Tibial nerve (tissue), 4 donors: Measurements from ENCODE around the gene PRR5. TPM values are rescaled to one million over a fixed set of nuclear protein-coding genes. Genes with fewer than 3 reads are reported as not detected.
"Not testable (repeated sequence)": the region's sequence is repeated elsewhere in the genome, so short reads cannot be mapped to it uniquely, and the experiment has no call there.

Experiments used
- DNase-seq, 2 donors: peaks; one replicate each; pipeline ENCODE4 v3.0.0-alpha.2; 2019; ENCODE audit warnings: low spot score in 2 of 2
- H3K27ac ChIP-seq, 4 donors: fragments of 200-600 bp; sonication (generic) in 3 of 4; one replicate each; pipeline ENCODE4 v1.5.1; 2017 to 2019; ENCODE audit warnings: mild to moderate bottlenecking in 1 of 4
- H3K27me3 ChIP-seq, 2 donors: fragments of 200-600 bp; sonication (generic) in 1 of 2; one replicate each; pipeline versions ENCODE4 v1.5.1 to v1.6.0; 2017 to 2019
- H3K36me3 ChIP-seq, 3 donors: fragments of 200-600 bp; sonication (generic); one replicate each; pipeline ENCODE4 v1.5.1; 2018 to 2019
- H3K4me1 ChIP-seq, 4 donors: fragments of 200-600 bp; sonication (generic) in 3 of 4; one replicate each; pipeline ENCODE4 v1.5.1; 2017 to 2019
- H3K4me3 ChIP-seq, 4 donors: fragments of 200-600 bp; sonication (generic) in 3 of 4; one replicate each; pipeline ENCODE4 v1.5.1; 2017 to 2019; ENCODE audit warnings: mild to moderate bottlenecking in 1 of 4, moderate library complexity in 1 of 4
- H3K9me3 ChIP-seq, 4 donors: fragments of 200-600 bp; sonication (generic) in 3 of 4; one replicate each; pipeline ENCODE4 v1.5.1; 2017 to 2019
- CTCF ChIP-seq, 5 experiments: fragments of 200-600 bp in 3 of 5; fragments of 450-650 bp in 2 of 5; sonication (generic) in 3 of 5; IDR thresholded peaks; one replicate each; pipeline ENCODE4 v1.5.1; 2016 to 2019; ENCODE audit warnings: antibody characterized with exemption in 5 of 5, mild to moderate bottlenecking in 3 of 5, moderate library complexity in 2 of 5
- EP300 ChIP-seq, 2 donors: sonication (generic); formaldehyde crosslinking; IDR thresholded peaks; one replicate each; pipeline ENCODE4 v1.6.1; 2017; ENCODE audit warnings: antibody characterized with exemption in 2 of 2, mild to moderate bottlenecking in 1 of 2
- POLR2A ChIP-seq, 2 donors: fragments of 450-650 bp; IDR thresholded peaks; one replicate each; pipeline ENCODE4 v1.6.1; 2017; ENCODE audit warnings: antibody characterized with exemption in 2 of 2, mild to moderate bottlenecking in 2 of 2, moderate library complexity in 2 of 2
- WGBS, 2 donors: methylation state at CpG; one replicate each; pipeline ENCODE4 v1.1.5; 2018; 5-methylcytosine and 5-hydroxymethylcytosine counted together
- total RNA-seq, 4 donors: library from RNA; depleted of rRNA; stranded (reverse); fragments of >200 nt; gene quantifications; one replicate each; pipeline ENCODE4 v1.1.0, GENCODE V29; 2016

Gene PRR5
- total RNA-seq: 10 to 100 TPM; 40.4 to 68.4 (median 42.5) TPM

GRCh38 chr22:44701824-44702478, at the start of gene PRR5:
Gene PRR5, plus strand, starts transcription at chr22:44702204. Its CDS starts 271 bp downstream, at chr22:44702475.
- Histone ChIP-seq H3K4me3 (peak within 1 kb of the TSS; percentile 36 to 75 (median 54)), H3K4me1 (peaks cover 0 to 58% (median 22%) of the 10 kb centered on the region in 4 donors), H3K27me3 (no peaks in the 10 kb centered on the region), H3K27ac (peak within 1 kb of the TSS; percentile 46 to 83 (median 69)), H3K9me3 (no peaks in the 10 kb centered on the region), H3K36me3 (peaks cover 0 to 10% (median 0%) of the 10 kb centered on the region in 3 donors)
- peak in 1 of 2 donors; percentile 51 for TF ChIP-seq EP300 (IDR thresholded peaks at IDR 0.05)
- TF ChIP-seq POLR2A (IDR thresholded peaks at IDR 0.05): peak in 1 of 2 donors; percentile 32
- no peak for TF ChIP-seq CTCF (IDR thresholded peaks at IDR 0.05)
- DNase-seq: peak; percentile 41 to 49
- WGBS, 2 donors: 0 to 2% methylated on average over 7 to 39 of the region's 88 CpGs

GRCh38 chr22:44652866-44653265, 49.1 kb upstream of the PRR5 start:
- H3K4me1 ChIP-seq: peaks cover 0 to 11% (median 0%) of the 10 kb centered on the region in 4 donors
- WGBS, 2 donors: 82% methylated on average over 1 of the region's 1 CpG; no CpG with 5 or more reads in 1 of the 2 donors
- H3K27me3 ChIP-seq: not testable (repeated sequence)

GRCh38 chr22:44658311-44658953, 43.6 kb upstream of the PRR5 start:
- peak in 1 of 2 donors; percentile 7 for TF ChIP-seq EP300 (IDR thresholded peaks at IDR 0.05)
- TF ChIP-seq POLR2A (IDR thresholded peaks at IDR 0.05): no peak
- TF ChIP-seq CTCF (IDR thresholded peaks at IDR 0.05): no peak
- no peaks in the 10 kb centered on the region for H3K27me3 ChIP-seq
- no peaks in the 10 kb centered on the region for H3K36me3 ChIP-seq
- H3K4me3 ChIP-seq: no peak overlapping the region
- no peak for DNase-seq
- peak overlapping the region in 1 of 4 donors; percentile 43 for H3K27ac ChIP-seq
- peaks cover 0 to 21% (median 6%) of the 10 kb centered on the region in 4 donors for H3K4me1 ChIP-seq
- H3K9me3 ChIP-seq: peaks cover 0 to 2% (median 0%) of the 10 kb centered on the region in 4 donors
- WGBS, 2 donors: 21 to 27% methylated on average over 10 to 13 of the region's 14 CpGs

More at GRCh38 chr22:44652866-44653265, 49.1 kb upstream of the PRR5 start:
- not testable (repeated sequence) for H3K27ac ChIP-seq, H3K4me3 ChIP-seq, DNase-seq, H3K9me3 ChIP-seq, H3K36me3 ChIP-seq

GRCh38 chr22:44659140-44659539, 42.9 kb upstream of the PRR5 start:
- DNase-seq: no peak
- Histone ChIP-seq H3K27ac (peak overlapping the region in 1 of 4 donors; percentile 31), H3K4me3 (no peak overlapping the region), H3K4me1 (peaks cover 0 to 28% (median 9%) of the 10 kb centered on the region in 4 donors), H3K36me3 (no peaks in the 10 kb centered on the region), H3K9me3 (peaks cover 0 to 2% (median 0%) of the 10 kb centered on the region in 4 donors), H3K27me3 (no peaks in the 10 kb centered on the region)
- WGBS, 2 donors: 47 to 57% methylated on average over 5 of the region's 6 CpGs
- TF ChIP-seq CTCF (IDR thresholded peaks at IDR 0.05): no peak
- no peak for TF ChIP-seq POLR2A (IDR thresholded peaks at IDR 0.05)
- no peak for TF ChIP-seq EP300 (IDR thresholded peaks at IDR 0.05)

GRCh38 chr22:44660051-44660830, 41.8 kb upstream of the PRR5 start:
- H3K4me1 ChIP-seq: peaks cover 0 to 36% (median 11%) of the 10 kb centered on the region in 4 donors
- no peak overlapping the region for H3K27ac ChIP-seq
- H3K36me3 ChIP-seq: no peaks in the 10 kb centered on the region
- TF ChIP-seq CTCF (IDR thresholded peaks at IDR 0.05) (no peak), POLR2A (IDR thresholded peaks at IDR 0.05) (no peak), EP300 (IDR thresholded peaks at IDR 0.05) (no peak)
- no peak overlapping the region for H3K4me3 ChIP-seq
- DNase-seq: no peak
- H3K27me3 ChIP-seq: no peaks in the 10 kb centered on the region
- H3K9me3 ChIP-seq: peaks cover 0 to 2% (median 0%) of the 10 kb centered on the region in 4 donors
- 86 to 89% methylated on average over 21 to 23 of the region's 23 CpGs for WGBS, 2 donors
